GM18498 (cell line): ENCODE results near the gene SEPTIN11.

Experiments used
- ATAC-seq: cut with Tn5 transposase; IDR thresholded peaks from one replicate; pipeline ENCODE4 v1.9.1; 2021; ENCODE audit warnings: mild to moderate bottlenecking, moderate library complexity; ENCODE audit not compliant: unreplicated experiment

Gene SEPTIN11

DNA sequence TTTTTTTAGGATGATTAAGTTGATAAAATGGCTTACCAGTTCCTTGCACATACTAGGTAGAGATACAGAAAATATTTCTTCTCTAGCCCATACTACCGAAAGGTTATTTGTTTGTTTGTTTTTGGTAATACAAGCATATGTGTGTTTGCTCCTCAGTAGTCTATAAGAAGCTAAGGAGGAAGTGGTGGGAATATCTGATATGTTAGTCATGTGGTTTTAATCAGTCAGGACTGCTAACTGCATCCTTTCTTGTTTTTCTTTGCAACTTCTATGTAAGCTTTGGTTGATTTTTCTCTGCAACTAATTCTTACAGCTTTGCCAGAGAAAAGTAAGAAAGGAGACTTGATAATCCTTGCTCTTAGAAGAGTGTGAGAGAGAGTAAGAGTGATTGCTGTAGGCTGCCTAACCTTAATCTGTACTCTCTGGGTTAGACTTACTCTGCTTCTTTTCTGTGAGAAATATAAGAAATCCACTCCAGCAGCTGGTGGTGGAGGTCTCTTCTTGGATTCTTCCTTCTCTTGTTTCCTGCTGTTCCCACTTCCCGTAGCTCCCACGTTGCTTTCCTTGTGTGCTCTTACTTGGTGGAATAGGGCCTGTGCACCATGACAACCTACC is 28.3 kb downstream of the SEPTIN11 start:
- no peak for ATAC-seq

DNA sequence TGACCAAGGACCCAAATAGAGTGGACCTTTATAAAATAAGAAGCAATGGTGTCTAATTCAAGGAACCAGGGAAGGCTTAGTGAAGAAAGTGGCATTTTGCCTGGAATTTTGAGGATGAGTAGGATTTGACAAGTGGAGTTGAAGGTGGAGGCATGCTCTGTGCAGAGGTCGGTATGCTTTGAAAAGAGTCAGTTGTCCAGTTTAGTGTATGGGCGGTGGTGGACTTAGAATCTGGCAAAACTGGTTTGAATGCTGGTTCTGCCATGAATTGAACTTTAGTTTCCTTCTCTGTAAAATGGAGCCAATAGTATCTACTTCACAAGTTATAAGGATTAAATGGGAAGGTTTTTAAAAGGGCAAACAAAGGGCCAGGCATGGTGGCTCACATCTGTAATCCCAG is 29.7 kb downstream of the SEPTIN11 start:
- ATAC-seq = no peak

DNA sequence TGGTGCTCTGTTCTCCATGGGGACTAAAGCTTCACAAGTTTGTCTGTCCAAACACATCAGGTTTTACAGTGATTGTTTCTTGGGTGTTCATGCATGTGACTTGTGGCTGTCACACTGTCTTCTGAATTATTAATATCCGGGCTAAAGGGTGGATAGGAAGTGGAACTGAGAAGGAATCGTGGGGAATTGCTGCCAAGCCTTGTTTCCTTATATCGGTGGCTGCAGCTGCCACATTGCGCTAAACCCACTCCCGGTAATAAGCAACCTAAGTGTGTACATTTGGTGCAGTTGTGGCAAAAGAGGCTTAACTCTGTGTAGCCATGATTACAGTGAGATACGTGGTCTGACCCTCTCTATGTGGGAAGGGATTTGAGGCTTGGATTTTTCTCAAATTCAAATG is 30.7 kb downstream of the SEPTIN11 start:
- ATAC-seq = no peak

DNA sequence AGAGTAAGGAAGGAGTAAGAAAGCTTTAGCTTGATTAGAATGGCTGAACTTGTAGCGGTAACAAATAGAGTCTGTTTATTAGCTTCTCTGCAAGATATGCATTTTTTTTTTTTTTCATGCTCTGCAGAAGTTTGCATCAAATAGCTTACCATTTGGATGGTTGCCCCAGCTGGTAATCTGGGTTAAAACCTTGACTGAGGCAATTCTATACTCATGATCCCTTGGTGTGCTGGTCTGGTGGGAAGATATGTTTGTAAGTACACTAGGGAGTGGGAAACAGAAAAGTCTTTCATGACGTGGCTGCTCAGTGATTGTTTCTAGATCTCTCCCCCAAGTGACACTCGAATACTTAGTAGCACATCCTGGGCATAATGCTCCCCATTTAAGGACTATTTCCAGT is 32.1 kb downstream of the SEPTIN11 start:
- ATAC-seq = no peak

DNA sequence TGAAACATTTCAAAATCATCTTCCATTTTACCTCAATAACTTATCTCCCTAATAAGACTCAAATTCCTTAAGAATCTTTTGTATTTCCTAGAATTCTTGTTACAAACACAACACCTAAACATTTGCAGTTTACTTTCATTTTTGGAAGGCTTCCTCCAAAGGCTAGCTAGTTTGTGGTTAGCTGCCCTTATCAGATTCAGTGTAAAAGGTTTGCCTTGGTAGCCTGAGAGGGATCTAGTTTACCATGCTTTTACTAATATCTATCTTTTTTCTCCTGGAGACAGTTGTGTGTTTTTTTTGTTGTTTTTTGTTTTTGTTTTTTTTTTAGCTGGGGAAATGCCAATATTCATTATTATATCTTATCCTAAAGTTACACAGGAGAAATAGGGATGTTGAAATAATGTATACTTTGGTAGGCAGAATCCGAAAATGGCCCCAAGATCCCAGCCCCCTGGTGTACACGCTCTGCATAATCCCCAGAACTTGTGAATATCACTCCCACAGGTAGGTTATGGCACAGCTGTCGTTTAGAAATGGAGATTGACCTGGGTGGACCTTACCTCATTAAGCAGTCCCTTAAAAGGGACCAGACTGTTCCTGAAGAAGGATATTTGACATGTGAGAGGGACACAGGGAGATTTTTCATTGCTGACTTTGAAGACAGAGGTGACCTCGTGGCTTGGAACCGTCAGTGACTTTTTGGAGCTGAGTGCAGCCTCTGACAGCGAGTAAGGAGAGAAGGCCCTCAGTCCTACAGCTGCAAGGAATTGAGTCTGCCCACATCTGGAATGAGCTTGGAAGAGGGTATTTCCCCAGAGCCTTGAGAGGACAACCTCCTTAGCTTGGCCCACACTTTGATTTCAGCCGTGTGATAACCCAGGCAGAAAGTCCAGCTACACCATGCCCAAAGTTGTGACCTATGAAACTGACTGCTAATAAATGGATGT is 33.4 kb downstream of the SEPTIN11 start:
- no peak for ATAC-seq

DNA sequence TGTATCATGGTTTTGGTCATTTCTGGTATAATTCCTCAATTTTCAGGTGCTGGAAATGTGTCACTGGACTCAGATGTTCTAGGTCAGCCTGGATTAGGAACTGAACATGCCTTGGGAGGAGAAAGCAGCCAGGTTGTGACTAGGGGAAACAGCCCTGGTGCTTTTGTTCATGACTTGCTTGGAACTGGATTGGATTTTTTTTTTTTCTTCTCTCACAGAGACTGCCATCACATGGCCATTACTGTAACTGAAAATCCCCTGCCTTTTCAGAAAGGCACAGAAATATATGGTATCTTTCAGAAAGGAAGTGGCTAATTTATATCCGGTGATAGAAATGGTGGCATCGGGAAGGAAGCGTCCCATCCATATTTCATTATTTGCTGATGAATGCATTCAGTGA is 34.6 kb downstream of the SEPTIN11 start:
- peak; percentile 75 for ATAC-seq

DNA sequence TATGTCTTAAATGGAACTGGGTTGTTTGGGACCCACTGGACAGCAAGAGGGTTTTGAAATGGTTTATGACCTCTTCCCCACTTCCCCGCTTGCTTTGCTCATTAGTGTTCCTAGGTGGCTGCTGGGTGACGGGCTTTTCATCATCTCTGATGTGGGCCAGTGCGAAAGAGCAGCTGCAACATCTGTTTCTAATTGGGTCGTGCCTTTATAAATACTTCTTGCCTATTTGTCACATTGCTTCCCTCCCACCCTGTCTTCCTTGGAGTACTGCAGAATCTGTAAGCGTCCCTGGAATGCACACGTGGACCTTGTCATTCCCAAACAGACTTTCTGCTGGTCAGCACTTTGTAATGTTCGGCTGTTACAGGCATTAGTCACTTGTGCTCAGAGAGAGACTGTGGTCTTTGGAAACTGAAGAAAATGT is 35.2 kb downstream of the SEPTIN11 start:
- no peak for ATAC-seq

DNA sequence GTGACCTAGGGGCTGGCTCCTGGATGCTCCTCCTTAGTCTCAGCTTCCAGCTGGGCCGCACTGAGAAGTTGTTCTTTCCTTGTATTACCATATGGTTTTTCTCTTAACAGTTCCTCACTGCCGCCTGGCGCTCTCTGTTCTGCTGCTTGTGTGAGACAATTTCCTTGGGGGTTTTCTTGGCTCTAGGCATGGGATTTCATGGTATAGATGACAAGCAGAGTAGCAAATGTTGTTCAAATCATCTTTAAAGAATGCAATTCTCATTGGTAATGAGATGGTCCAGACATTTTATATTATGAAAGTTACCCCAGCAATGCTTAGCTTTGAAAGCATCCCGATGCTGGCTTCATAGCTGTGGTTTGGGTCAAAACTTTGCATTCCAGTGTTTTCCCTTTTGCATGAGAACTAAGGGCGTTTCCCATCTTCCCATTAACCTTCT is 37.6 kb downstream of the SEPTIN11 start:
- no peak for ATAC-seq

DNA sequence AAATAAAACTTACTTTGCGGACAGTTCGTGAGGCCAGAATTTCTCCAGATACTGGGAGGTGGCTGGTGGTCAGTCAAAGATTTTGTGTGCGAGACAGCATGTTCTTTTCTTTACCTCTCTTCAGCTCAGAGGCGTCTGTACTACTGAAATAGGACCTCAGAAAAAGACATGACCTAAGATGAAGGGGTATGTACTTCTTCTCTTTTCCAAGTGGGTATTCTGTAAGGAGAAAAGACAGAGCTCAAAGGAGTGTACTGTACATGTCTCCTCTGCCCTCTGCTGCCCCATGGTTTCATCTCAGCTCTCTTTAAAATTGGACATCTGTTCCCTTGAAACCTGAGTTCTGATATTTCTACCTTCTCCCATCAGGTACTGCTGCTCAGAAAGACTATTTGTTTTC is 38.1 kb downstream of the SEPTIN11 start:
- ATAC-seq = no peak

DNA sequence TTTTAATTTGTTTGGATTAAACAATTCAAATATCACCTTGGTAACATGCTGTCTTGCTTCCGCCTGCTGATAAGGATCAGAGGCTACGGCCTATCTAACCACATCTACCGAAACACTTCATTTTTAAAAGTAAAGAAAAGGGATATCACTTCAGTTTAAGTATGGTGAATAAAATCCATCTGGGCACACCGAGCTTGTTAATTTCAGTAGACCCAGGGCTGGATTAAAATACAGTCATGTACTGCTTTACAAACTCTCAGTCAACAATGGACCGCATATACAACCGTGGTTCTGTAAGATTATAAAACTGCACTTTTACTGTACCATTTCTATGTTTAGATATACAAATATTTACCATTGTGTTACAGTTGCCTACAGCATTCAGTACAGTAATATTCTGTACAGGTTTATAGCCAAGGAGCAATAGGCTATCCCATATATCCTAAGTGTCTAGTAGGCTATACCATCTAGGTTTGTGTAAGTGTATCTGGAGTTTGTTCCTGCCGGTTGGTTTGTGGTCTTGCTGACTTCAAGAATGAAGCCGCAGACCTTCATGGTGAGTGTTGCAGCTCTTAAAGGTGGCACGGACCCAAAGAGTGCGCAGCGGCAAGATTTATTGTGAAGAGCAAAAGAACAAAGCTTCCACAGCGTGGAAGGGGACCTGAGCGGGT is 40.0 kb downstream of the SEPTIN11 start:
- no peak for ATAC-seq

DNA sequence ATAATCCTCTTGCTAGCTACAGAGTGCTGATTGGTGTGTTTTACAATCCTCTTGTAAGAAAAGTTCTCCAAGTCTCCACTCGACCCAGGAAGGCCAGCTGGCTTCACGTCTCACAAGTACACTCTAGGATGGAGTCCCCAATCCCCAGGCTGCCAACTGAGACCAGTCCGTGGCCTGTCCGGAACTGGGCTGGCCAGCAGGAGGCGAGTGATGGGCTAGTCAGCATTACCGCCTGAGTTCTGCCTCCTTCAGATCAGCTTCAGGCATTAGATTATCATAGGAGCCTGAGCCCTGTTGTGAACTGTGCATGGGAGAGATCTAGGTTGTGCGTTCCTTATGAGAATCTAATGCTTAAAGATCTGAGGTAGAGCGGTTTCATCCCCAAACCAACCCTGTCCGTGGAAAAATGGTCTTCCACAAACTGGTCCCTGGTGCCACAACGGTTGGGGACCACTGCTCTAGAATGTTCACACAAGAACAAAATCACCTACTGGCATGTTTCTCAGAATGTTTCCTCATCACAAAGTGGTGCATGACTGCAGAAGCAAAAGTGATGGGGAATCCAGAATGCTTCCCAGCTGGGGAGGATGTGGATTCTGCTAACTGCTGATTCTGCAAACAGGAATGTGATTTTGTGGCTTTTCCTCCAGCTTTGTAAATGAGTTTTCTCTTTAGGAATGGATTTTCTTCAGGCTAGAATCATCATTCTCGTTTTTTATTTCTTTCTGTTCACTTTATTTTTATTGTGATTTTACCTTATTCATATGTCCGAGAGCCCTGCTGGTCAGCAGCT is 40.9 kb downstream of the SEPTIN11 start:
- no peak for ATAC-seq

DNA sequence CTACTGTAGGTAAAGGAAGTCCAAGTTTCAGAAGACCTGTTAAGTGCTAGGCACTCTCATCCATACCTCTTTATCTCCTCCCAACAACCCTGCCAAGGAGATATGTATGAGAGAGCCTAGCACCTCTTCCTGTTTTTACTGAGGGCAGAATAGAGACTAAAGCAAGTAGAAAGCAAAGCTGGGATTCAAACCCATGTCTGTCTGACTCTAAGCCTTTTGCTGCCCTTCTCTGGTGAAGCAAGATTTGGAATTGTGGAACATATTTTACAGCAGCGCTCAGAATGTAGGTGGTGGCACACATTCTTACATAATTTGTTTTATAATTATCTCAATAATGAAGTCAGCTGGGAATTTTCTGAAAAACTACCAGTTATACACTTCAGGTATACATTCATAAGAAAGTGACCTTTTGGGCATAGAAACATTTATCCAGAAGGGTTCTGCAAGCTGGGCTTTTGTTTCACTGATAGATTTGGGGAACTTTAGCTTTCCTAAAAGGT is 41.7 kb downstream of the SEPTIN11 start:
- ATAC-seq = no peak

DNA sequence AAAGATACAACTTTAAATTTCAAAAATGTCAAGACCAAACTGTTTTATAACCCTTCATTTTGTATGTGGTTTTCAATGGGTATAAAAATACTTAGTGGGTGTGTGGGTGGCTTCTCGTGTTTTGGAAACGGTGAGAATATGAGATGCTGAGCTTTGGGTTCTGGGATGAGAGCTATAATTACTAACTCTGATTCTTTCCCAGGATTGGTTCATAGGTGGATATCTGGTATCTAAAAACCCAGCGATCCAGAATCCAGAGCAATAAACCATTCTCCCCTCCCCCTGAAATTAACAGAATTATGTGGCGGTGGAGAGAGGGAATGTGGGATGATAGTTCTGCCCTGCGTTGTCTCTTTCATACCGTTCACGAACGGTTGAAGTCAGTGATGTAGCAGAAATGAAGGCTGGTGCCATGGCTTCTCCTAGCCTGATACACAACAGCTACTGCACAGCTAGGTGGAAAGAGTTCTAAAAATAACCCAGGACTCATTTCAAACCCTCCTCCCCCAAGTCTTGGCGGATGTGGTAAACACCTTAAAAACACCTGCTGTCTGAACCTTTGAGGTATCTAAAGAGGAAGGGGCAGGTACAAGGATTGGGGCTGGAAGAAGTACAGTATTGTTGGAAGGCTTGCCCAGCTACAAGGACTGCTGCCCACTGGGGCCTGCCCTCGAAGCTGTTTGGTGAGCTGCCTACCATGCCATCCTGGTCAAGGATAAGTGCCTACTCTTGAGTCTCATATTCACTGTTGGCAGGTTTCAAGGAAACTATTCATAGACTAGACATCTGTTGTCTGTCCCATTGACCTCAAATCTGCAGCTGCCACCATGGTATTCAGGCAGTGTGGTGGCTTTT is 44.5 kb downstream of the SEPTIN11 start:
- ATAC-seq = peak; percentile 86

DNA sequence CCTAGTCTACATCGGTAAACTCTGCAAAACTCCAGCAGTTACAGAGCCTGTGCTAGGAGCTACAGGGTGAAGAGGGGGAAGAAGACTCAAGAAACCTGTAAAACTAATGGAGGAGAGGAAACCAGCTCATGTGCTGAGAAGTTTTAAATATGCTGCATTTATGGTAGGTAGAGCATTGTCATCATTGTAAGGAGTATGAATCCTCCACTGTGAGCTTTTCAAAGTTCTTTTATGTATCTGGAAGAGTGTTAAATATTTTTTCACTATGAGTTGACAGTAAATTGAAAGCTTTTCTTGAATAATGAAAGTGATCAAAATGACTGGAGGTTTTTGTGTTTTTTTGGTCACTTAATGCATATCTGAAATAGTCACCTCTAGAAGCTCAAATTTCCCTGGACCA is 46.2 kb downstream of the SEPTIN11 start:
- no peak for ATAC-seq

DNA sequence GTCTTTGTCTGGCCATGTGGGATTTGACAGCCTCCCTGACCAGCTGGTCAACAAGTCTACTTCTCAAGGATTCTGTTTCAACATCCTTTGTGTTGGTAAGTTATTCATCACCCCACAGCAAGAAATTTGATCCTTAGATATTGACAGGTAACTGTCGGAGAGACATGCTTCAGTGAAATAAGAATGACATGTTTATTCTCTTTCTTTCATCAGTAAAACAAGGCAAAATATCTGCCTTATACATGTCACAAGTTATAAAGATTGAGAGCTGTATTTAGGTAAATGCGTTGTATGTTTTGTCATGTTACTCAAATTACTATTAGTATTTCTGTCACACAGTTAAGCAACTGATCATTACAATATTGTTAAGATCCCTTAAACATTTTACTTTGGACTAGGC is 46.9 kb downstream of the SEPTIN11 start:
- ATAC-seq = no peak

DNA sequence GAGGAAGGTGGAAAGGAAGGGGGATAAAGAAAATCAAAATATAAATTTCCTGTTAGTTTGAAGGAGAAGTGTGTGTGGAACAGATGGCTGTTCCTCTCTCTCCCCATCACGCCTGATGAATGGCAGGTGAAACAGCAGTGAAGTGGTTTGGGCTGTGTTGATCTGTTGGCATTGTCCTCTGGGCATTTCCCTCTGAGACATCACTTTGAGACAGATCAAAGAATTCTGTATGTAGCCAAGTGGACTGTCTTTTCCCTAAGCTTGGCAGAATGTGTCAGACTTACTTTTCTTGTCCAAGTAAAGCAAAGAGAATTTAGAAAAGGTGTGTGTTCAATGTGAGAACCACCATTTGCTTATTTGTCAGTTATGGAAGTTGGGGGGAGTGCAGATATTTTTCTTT is 47.5 kb downstream of the SEPTIN11 start:
- ATAC-seq = no peak

DNA sequence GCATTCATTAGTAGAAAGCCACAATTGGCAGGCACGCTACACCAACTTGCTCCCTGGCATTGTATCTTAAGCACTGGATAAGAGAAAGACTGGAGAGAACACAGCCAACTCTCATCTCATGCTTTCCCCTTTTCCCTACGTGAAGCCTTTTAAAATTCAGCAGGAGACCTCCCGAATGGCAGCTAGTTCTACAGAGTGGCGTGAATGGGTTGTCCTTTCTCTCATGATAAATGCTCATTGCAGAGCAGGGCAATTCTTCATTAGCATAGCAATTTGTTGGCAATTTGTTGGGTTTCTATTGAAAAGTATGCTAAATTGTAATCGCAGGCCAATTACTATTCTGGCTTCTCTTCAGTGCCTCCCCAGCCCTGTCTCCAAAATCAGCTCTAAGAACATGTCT is 48.0 kb downstream of the SEPTIN11 start:
- ATAC-seq = no peak

DNA sequence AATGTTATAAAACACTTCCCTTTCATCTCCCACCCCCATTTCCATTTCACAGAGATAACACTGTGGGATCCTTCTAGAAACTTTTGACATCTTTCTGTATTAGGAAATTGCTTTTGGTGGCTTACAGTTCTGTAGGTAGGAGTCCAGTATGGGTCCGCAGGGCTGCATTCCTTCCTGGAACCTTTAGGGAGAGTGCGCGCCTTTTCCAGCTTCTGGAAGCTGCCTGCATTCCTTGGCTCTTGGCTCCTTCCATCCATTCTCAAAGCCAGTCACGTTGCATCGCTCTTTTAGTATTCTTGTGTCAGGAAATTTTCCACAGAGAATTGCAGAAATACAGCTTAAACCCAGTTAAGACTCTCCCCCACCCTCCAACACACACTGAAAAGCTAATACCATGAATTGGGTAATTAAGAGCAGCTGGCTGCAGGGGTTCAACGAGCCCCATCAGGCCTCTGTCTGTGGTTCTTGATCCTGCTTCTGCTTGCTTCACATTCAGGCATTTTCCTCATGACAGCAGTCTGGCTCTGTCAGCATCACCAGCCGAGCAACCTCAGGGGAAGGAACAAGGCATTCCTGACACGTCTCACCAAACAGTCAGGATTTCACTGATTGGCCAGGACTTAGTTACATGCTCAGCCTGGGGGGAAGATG is 48.8 kb downstream of the SEPTIN11 start:
- no peak for ATAC-seq
